Measurements from ENCODE around the gene SLC22A23. TPM values are rescaled to one million over a fixed set of nuclear protein-coding genes. Genes with fewer than 3 reads are reported as not detected.

The SLC22A23 gene
- total RNA-seq, 1 donor from 2014 or later = 19.4 TPM

DNA sequence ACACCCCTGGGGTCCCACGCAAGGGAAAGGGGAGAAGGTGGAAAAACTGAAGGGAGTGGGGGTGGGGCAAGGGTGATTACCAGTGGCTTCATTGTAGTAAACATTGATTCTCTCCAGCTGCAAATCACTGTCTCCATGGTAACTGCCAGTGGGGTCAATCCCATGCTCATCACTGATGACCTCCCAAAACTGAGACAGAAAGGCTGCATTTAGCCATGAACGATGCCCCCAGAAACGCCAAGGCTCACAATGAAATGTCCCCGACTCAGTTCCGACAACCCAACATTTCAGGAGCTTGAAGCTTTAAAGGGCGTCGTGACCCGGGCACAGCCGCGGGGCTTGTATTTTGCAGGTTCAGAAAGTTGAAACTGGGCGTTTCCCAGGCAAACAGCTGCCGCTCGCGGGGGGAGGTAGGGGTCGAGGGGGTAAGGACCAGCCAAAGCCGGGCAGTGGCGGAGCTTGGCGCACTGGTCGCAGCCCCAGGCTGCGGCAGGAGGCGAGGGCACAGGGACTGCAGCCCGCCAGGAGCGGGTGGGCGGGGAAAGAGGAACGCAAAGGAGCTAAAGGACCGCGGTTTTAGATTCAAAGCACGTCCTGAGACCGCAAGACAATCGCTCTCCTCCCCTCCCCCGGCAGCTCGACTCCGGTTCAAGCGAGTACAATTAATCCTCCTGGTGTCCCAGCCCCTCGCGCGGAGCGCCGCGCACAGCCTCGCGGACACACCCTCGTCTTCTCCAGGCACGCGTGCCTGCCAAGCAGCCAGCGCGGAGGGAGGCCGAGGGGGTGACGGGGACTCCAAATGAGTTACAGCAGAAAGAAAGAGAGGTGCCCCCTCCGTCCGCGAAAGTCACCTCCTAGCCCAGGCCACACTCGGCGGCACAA, 230.1 kb downstream of the SLC22A23 start:
- no peaks in the 10 kb centered on the region for H3K9me3 Mint-ChIP-seq (ENCODE audit: low read depth)
- TF ChIP-seq, protein P1, sequence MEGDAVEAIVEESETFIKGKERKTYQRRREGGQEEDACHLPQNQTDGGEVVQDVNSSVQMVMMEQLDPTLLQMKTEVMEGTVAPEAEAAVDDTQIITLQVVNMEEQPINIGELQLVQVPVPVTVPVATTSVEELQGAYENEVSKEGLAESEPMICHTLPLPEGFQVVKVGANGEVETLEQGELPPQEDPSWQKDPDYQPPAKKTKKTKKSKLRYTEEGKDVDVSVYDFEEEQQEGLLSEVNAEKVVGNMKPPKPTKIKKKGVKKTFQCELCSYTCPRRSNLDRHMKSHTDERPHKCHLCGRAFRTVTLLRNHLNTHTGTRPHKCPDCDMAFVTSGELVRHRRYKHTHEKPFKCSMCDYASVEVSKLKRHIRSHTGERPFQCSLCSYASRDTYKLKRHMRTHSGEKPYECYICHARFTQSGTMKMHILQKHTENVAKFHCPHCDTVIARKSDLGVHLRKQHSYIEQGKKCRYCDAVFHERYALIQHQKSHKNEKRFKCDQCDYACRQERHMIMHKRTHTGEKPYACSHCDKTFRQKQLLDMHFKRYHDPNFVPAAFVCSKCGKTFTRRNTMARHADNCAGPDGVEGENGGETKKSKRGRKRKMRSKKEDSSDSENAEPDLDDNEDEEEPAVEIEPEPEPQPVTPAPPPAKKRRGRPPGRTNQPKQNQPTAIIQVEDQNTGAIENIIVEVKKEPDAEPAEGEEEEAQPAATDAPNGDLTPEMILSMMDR (IDR thresholded peaks at IDR 0.05; ENCODE audit: unreplicated experiment) = no peak
- peaks cover 11% of the 10 kb centered on the region for H3K27me3 Mint-ChIP-seq
- peak; percentile 46 for DNase-seq (ENCODE audit: low spot score, unreplicated experiment)
- H3K4me1 Mint-ChIP-seq (ENCODE audit: low read depth) = peaks cover 26% of the 10 kb centered on the region
- peaks cover 16% of the 10 kb centered on the region for H3K36me3 Mint-ChIP-seq (ENCODE audit: insufficient read depth)
- H3K27ac Mint-ChIP-seq = peak overlapping the region; percentile 95
- peak overlapping the region; percentile 87 for H3K4me3 Mint-ChIP-seq (ENCODE audit: low read depth)

DNA sequence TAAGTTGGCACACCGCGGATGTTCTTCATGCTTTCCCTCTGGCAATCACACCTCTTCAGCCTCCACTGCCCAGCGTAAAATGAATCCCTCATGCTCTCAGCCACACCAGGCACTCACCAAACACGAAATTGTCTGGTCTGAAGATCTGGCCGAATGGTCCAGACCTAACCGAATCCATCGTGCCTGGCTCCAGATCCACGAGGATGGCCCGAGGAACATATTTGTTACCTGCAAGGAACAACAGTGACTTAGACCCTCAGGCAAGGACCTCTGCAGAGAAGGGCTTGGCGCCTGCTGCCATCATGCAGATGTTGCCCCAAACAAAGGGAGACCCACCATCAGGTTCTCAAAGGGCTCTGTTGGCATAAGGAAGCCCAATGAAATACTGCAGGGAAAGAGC, 230.8 kb downstream of the SLC22A23 start:
- Mint-ChIP-seq H3K9me3 (ENCODE audit: low read depth) (no peaks in the 10 kb centered on the region), H3K27me3 (peaks cover 11% of the 10 kb centered on the region), H3K36me3 (ENCODE audit: insufficient read depth) (peaks cover 16% of the 10 kb centered on the region), H3K27ac (no peak overlapping the region), H3K4me1 (ENCODE audit: low read depth) (peaks cover 26% of the 10 kb centered on the region), H3K4me3 (ENCODE audit: low read depth) (peak overlapping the region; percentile 87)
- DNase-seq (ENCODE audit: low spot score, unreplicated experiment) = no peak
- TF ChIP-seq, protein P1 (IDR thresholded peaks at IDR 0.05; ENCODE audit: unreplicated experiment) = no peak

DNA sequence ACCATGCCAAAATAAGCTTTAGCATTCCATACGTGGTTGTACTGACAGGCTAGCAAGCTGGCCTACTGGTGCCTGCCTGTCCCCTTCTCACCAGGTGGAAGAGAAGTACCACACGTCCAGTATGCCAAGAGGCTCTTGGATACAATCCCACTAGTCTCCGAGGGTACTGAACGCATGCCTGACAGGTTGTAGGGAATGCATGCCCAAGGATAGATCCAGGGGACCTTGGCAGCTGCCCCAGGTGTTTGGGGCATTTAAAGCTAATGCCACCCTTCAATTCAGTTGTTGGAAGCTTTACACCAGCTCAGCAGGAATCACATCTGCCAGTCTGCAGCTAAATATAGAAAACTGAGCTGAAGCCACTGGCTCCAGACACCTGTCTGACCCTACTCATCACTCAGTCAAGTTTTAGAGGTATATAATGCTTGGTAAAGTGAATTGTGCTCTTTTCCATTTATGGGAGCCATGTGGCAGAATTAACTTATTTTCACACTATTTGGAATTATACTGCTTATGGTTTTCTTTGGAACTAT, 234.3 kb downstream of the SLC22A23 start:
- peaks cover 7% of the 10 kb centered on the region for H3K27me3 Mint-ChIP-seq

DNA sequence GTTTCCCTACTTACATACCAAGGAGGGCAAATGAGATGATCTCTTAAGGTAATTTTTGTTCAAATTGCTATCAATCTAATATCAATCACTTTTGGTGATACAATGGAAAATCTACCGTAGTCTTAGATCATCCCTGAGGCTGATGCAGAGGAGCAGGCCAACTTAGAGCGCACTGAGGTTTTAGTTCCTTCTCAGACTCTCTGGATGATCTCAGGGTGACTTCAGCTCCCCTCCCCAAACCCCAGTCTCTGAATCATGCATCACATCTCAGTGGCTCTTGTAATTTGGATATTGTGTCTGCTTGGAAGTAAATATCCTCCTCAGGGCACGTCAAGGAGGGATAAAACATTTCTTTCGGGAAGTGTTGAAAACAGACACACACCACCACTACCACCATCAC, 235.3 kb downstream of the SLC22A23 start:
- TF ChIP-seq, protein P1 (IDR thresholded peaks at IDR 0.05; ENCODE audit: unreplicated experiment) = no peak
- no peak overlapping the region for H3K4me3 Mint-ChIP-seq (ENCODE audit: low read depth)
- peaks cover 14% of the 10 kb centered on the region for H3K4me1 Mint-ChIP-seq (ENCODE audit: low read depth)
- peaks cover 7% of the 10 kb centered on the region for H3K27me3 Mint-ChIP-seq
- H3K9me3 Mint-ChIP-seq (ENCODE audit: low read depth) = no peaks in the 10 kb centered on the region
- no peak overlapping the region for H3K27ac Mint-ChIP-seq
- DNase-seq (ENCODE audit: low spot score, unreplicated experiment) = no peak
- peaks cover 16% of the 10 kb centered on the region for H3K36me3 Mint-ChIP-seq (ENCODE audit: insufficient read depth)

More for the DNA sequence above, 234.3 kb downstream of the SLC22A23 start:
- Mint-ChIP-seq H3K4me1 (ENCODE audit: low read depth) (peaks cover 15% of the 10 kb centered on the region), H3K9me3 (ENCODE audit: low read depth) (no peaks in the 10 kb centered on the region), H3K27ac (no peak overlapping the region), H3K4me3 (ENCODE audit: low read depth) (no peak overlapping the region), H3K36me3 (ENCODE audit: insufficient read depth) (peaks cover 16% of the 10 kb centered on the region)
- TF ChIP-seq, protein P1 (IDR thresholded peaks at IDR 0.05; ENCODE audit: unreplicated experiment) = no peak
- no peak for DNase-seq (ENCODE audit: low spot score, unreplicated experiment)

DNA sequence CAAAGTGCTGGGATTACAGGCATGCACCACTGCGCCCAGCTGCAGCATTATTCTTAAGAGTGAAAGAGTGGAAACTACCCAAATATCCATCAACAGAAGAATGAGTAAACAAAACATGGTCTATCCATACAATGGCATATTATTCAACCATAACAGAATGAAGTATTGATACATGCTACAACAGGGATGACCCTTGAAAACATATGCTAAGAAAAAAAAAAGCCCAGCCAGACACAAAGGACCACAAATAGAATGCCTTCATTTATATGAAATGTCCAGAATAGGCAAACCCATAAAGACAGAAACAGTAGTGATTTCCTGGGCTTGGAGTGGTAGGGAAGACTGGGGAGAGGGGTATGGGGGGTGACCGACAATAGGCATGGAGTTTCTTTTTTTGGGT, 236.5 kb downstream of the SLC22A23 start:
- Mint-ChIP-seq H3K4me1 (ENCODE audit: low read depth) (peaks cover 6% of the 10 kb centered on the region), H3K27ac (no peak overlapping the region), H3K9me3 (ENCODE audit: low read depth) (no peaks in the 10 kb centered on the region), H3K4me3 (ENCODE audit: low read depth) (no peak overlapping the region), H3K27me3 (peaks cover 7% of the 10 kb centered on the region), H3K36me3 (ENCODE audit: insufficient read depth) (peaks cover 10% of the 10 kb centered on the region)
- DNase-seq (ENCODE audit: low spot score, unreplicated experiment) = no peak
- TF ChIP-seq, protein P1 (IDR thresholded peaks at IDR 0.05; ENCODE audit: unreplicated experiment) = no peak

Other genes starting within 250 kb of the SLC22A23 start
- 268 and 276 TPM in 2 replicates for gene TUBB2B, start 229.4 kb downstream of the SLC22A23 start, total RNA-seq
- 17.7 and 18.9 TPM in 2 replicates for gene PSMG4, start 198.1 kb downstream of the SLC22A23 start, total RNA-seq